ENCODE data around the gene SPTB. TPM values are rescaled to one million over a fixed set of nuclear protein-coding genes. Genes with fewer than 3 reads are reported as not detected.

The SPTB gene
- total RNA-seq, 1 donor = under 0.01 TPM

- H3K4me3 ChIP-seq (ENCODE audit: low read depth, low read length) = peak within 1 kb of the TSS; percentile 83
- DNase-seq (ENCODE audit: low read depth) = peak; percentile 65
These were observed 175.5 kb downstream of the SPTB start, which contains the start of gene PLEKHG3 for GRCh38 chr14:64704143-64704742. TSS of gene PLEKHG3 (plus strand) at chr14:64704424. CDS start at chr14:64727632, 23,208 bp downstream.

GRCh38 chr14:64703395-64704142 lies 176.1 kb downstream of the SPTB start:
- TF ChIP-seq CTCF (IDR thresholded peaks at IDR 0.05; ENCODE audit: insufficient read depth, low read length) = no peak

More at GRCh38 chr14:64704143-64704742, 175.5 kb downstream of the SPTB start, which contains the start of gene PLEKHG3:
- TF ChIP-seq CTCF (IDR thresholded peaks at IDR 0.05; ENCODE audit: insufficient read depth, low read length) = no peak

GRCh38 chr14:64702493-64703394 lies 177.0 kb downstream of the SPTB start:
- no peak overlapping the region for H3K4me3 ChIP-seq (ENCODE audit: low read depth, low read length)
- TF ChIP-seq CTCF (IDR thresholded peaks at IDR 0.05; ENCODE audit: insufficient read depth, low read length) = no peak
- no peak for DNase-seq (ENCODE audit: low read depth)

More at GRCh38 chr14:64703395-64704142, 176.1 kb downstream of the SPTB start:
- peak overlapping the region; percentile 83 for H3K4me3 ChIP-seq (ENCODE audit: low read depth, low read length)
- DNase-seq (ENCODE audit: low read depth) = peak; percentile 35

GRCh38 chr14:64701660-64702059 lies 178.0 kb downstream of the SPTB start:
- TF ChIP-seq CTCF (IDR thresholded peaks at IDR 0.05; ENCODE audit: insufficient read depth, low read length) = no peak
- no peak overlapping the region for H3K4me3 ChIP-seq (ENCODE audit: low read depth, low read length)
- no peak for DNase-seq (ENCODE audit: low read depth)

GRCh38 chr14:64700894-64701293 lies 178.8 kb downstream of the SPTB start:
- no peak for TF ChIP-seq CTCF (IDR thresholded peaks at IDR 0.05; ENCODE audit: insufficient read depth, low read length)
- DNase-seq (ENCODE audit: low read depth) = no peak
- no peak overlapping the region for H3K4me3 ChIP-seq (ENCODE audit: low read depth, low read length)

GRCh38 chr14:64700290-64700689 lies 179.4 kb downstream of the SPTB start:
- TF ChIP-seq CTCF (IDR thresholded peaks at IDR 0.05; ENCODE audit: insufficient read depth, low read length) = no peak
- H3K4me3 ChIP-seq (ENCODE audit: low read depth, low read length) = no peak overlapping the region
- DNase-seq (ENCODE audit: low read depth) = no peak
